HEK293T (cell line): ENCODE results near the gene LIAS.
"Not testable (repeated sequence)": the region's sequence is repeated elsewhere in the genome, so short reads cannot be mapped to it uniquely, and the experiment has no call there.

Experiments used
- CTCF ChIA-PET: fragments of 350-600 bp; formaldehyde crosslinking; extraction: SDS; loops from one replicate; lab custom pipeline; 2021; ENCODE audit warnings: antibody characterized with exemption, inconsistent platforms; lab: Yijun Ruan, JAX
- POLR2A ChIA-PET: fragments of 350-600 bp; formaldehyde crosslinking; extraction: SDS; loops from one replicate; lab custom pipeline; 2020; ENCODE audit warnings: antibody characterized with exemption, inconsistent platforms; lab: Yijun Ruan, JAX
- DNase-seq: peaks from one replicate; pipeline ENCODE4 v3.0.0; 2012; ENCODE audit warnings: mixed read lengths; ENCODE audit errors: extremely low spot score
- ARNT ChIP-seq: fragments of 450-650 bp; IDR thresholded peaks from 2 replicates; pipeline ENCODE4 v1.6.1; 2017; ENCODE audit warnings: mild to moderate bottlenecking
- BHLHE40 ChIP-seq: fragments of 450-650 bp; IDR thresholded peaks from 2 replicates; pipeline ENCODE4 v1.6.1; 2016; ENCODE audit warnings: mild to moderate bottlenecking, moderate library complexity, borderline replicate concordance
- CTBP1 ChIP-seq: fragments of 450-650 bp; IDR thresholded peaks from 2 replicates; pipeline ENCODE4 v1.6.1; 2016; ENCODE audit warnings: borderline replicate concordance
- ELF4 ChIP-seq: fragments of 450-650 bp; IDR thresholded peaks from 2 replicates; pipeline ENCODE4 v1.6.1; 2017; ENCODE audit warnings: antibody characterized with exemption
- FOXA1 ChIP-seq: fragments of 450-650 bp; IDR thresholded peaks from 2 replicates; pipeline ENCODE4 v1.6.1; 2016; ENCODE audit warnings: mild to moderate bottlenecking
- FOXK2 ChIP-seq: fragments of 450-650 bp; IDR thresholded peaks from 2 replicates; pipeline ENCODE4 v1.6.1; 2016; ENCODE audit warnings: mild to moderate bottlenecking
- FOXM1 ChIP-seq: fragments of 450-650 bp; IDR thresholded peaks from 2 replicates; pipeline ENCODE4 v1.6.1; 2017; ENCODE audit warnings: mild to moderate bottlenecking, borderline replicate concordance
- HDGF ChIP-seq: fragments of 450-650 bp; IDR thresholded peaks from 2 replicates; pipeline ENCODE4 v1.6.1; 2017; ENCODE audit warnings: antibody characterized with exemption, borderline replicate concordance
- L3MBTL2 ChIP-seq: fragments of 450-650 bp; conservative IDR thresholded peaks from 2 replicates; pipeline ENCODE4 v1.6.1; 2016; ENCODE audit warnings: mild to moderate bottlenecking
- LEF1 ChIP-seq: fragments of 450-650 bp; IDR thresholded peaks from 2 replicates; pipeline ENCODE4 v1.6.1; 2017; ENCODE audit warnings: mild to moderate bottlenecking, borderline replicate concordance
- NFRKB ChIP-seq: fragments of 450-650 bp; IDR thresholded peaks from 2 replicates; pipeline ENCODE4 v1.6.1; 2016; ENCODE audit warnings: mild to moderate bottlenecking, moderate library complexity
- SP1 ChIP-seq: fragments of 450-650 bp; IDR thresholded peaks from 2 replicates; pipeline ENCODE4 v1.6.1; 2017
- SUZ12 ChIP-seq: fragments of 450-650 bp; IDR thresholded peaks from 2 replicates; pipeline ENCODE4 v1.6.1; 2016; ENCODE audit warnings: mild to moderate bottlenecking
- TARDBP ChIP-seq: fragments of 450-650 bp; IDR thresholded peaks from 2 replicates; pipeline ENCODE4 v1.6.1; 2016
- ZNF384 ChIP-seq: fragments of 450-650 bp; IDR thresholded peaks from 2 replicates; pipeline ENCODE4 v1.6.1; 2016
- TF ChIP-seq, protein P1 (sequence below): fragments of 450-650 bp; IDR thresholded peaks from 2 replicates; pipeline ENCODE4 v1.6.1; 2016

LIAS gene

DNA sequence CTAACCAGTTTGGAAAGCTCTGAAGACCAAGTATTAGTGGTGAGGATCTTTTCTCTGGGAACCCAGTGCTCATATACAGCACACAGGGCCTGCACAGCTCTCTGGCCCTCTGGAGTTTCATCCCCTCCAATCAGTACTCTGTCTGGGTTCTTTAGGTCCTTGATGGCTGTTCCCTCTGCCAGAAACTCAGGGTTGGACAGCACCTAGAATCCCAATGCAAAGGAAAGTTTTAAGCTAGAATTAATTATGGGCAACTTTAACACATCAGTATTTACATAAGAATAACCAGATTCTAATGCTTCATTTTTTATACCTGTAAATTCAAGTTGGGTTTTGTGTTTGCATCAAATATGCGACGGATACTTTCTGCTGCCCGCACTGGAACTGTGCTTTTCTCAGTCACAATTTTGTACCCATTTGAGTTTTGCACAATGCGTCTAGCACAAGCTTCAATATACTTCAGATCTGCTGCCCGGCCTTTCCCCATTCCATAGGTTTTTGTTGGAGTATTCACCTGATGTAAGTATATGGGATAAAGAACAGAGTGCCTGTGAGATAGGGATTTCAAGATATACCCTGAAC lies 51.6 kb downstream of the LIAS start:
- ChIA-PET POLR2A (interaction anchor here (1.7 kb wide), 1 partner anchor 17 kb away, joined by 4 read pairs; the partner anchor contains the start of gene UGDH), CTCF (interaction anchor here (0.7 to 0.9 kb wide), 2 partner anchors 12 to 41 kb away, joined by 3 to 4 read pairs; no protein-coding TSS in a partner anchor)
- no peak for DNase-seq
- no peak for TF ChIP-seq SP1
- no peak for TF ChIP-seq CTBP1
- no peak for TF ChIP-seq TARDBP
- no peak for TF ChIP-seq FOXM1
- TF ChIP-seq, protein P1, sequence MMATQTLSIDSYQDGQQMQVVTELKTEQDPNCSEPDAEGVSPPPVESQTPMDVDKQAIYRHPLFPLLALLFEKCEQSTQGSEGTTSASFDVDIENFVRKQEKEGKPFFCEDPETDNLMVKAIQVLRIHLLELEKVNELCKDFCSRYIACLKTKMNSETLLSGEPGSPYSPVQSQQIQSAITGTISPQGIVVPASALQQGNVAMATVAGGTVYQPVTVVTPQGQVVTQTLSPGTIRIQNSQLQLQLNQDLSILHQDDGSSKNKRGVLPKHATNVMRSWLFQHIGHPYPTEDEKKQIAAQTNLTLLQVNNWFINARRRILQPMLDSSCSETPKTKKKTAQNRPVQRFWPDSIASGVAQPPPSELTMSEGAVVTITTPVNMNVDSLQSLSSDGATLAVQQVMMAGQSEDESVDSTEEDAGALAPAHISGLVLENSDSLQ = no peak
- TF ChIP-seq ARNT = no peak
- TF ChIP-seq NFRKB = no peak
- no peak for TF ChIP-seq HDGF
- TF ChIP-seq BHLHE40 = no peak
- no peak for TF ChIP-seq SUZ12
- TF ChIP-seq ELF4 = no peak
- no peak for TF ChIP-seq ZNF384
- TF ChIP-seq FOXK2 = no peak
- TF ChIP-seq L3MBTL2 = no peak
- no peak for TF ChIP-seq FOXA1
- no peak for TF ChIP-seq LEF1

DNA sequence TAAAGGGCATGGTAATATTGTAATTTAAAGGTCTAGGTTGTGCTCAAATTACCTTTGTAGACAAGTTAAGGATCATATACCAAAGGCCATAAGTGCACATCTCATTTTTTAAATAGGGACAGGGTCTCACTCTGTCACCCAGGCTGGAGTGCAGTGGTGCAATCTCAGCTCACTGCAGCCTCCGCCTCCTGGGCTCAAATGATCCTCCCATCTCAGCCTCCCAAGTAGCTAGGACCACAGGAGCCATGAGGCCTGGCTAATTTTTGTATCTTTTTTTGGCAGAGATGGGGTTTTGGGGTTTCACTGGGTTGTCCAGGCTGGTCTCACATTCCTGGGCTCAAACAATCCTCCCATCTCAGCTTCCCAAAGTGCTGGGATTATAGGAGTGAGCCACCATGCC lies 55.4 kb downstream of the LIAS start:
- not testable (repeated sequence) for DNase-seq
- CTCF ChIA-PET = interaction anchor here (0.6 kb wide), 1 partner anchor 56 kb away, joined by 4 read pairs; no protein-coding TSS in a partner anchor
- POLR2A ChIA-PET = interaction anchor here (0.9 to 1.4 kb wide), 2 partner anchors 13 to 123 kb away, joined by 3 to 6 read pairs; partner anchors contain the start of gene UGDH

DNA sequence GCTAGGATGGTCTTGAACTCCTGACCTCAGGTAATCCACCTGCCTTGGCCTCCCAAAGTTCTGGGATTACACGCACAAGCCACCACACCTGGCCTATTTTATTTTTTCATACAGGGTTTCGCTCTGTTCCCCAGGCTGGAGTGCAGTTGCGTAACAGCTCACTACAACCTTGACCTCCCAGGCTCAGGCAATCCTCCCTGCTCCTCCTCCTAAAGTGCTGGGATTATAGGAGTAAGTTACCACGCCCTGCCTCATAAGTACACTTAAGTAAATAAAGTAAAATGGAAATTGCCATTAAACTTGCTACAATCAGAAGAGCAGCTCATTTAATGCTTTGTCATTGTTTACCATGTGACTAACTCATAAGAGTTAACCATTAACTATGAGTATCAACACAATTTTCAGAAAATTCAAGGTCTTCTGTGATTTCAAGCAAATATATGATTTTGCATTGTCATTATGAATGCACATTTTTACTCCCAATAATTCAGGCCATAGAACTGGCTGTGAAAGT lies 56.1 kb downstream of the LIAS start:
- ChIA-PET CTCF (interaction anchor here (0.6 kb wide), 1 partner anchor 56 kb away, joined by 4 read pairs; no protein-coding TSS in a partner anchor), POLR2A (interaction anchor here (0.9 to 1.4 kb wide), 2 partner anchors 12 to 123 kb away, joined by 3 to 6 read pairs; partner anchors contain the start of gene UGDH)
- no peak for TF ChIP-seq FOXM1
- 0 out of 2 replicates have a peak, but pooled peaks have one; percentile 37 for TF ChIP-seq FOXA1
- no peak for DNase-seq

DNA sequence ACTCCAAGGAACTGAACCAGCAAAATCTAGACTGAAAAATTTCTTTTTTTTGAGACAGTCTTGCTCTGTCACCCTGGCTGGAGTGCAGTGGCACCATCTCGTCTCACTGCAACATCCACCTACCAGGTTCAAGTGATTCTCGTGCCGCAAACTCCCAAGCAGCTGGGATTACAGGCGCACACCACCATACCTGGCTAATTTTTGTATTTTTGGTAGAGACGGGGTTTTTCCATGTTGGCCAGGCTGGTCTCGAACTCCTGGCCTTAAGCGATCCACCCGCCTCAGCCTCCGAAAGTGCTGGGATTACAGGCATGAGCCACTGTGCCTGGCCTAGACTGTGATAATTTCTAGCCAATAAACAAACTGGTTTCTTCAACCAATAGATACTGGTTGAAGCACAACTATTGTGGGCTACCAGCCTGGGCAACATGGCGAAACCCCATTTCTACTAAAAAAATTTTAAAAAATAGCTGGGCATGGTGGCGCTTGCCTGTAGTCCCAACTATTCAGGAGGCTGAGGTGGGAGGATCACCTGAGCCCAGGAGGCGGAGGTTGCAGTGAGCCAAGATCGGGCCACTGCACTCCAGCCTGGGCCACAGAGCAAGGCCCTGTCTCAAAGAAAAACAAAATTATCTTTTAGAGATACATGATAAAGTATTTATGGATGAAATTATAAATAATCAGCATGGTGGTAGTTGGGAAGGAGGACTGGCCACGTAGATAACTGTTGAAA lies 57.0 kb downstream of the LIAS start:
- POLR2A ChIA-PET, CTCF ChIA-PET, DNase-seq: not testable (repeated sequence)

DNA sequence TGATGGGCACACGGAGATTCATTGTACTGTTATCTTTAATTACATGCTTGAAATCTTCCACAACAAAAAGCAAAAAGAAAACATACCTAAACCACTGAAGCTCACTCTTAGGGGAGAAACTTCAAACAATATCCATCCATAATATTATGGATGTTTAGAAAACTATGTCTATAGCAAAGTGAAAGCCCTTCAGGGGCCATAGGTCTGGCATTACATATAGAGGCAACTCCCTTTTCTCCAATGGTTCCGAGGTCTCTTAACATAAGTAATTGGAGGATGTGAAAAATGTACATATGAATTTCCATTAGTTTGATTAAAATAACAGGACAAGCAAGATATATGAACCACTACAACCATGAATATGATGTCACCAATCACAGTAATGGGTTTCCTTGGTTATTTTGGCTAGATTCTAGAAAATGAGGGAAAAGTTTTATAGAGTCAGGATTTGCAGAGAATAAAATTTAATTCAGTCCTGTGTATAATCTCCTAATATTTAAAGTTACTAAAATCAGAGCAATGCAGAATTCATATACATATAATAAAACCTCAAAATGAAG lies 57.6 kb downstream of the LIAS start:
- TF ChIP-seq FOXM1 (no peak), SUZ12 (no peak), ARNT (no peak), SP1 (no peak), TARDBP (no peak), FOXK2 (no peak)
- no peak for DNase-seq
- ChIA-PET POLR2A (no interaction called here), CTCF (no interaction called here)

DNA sequence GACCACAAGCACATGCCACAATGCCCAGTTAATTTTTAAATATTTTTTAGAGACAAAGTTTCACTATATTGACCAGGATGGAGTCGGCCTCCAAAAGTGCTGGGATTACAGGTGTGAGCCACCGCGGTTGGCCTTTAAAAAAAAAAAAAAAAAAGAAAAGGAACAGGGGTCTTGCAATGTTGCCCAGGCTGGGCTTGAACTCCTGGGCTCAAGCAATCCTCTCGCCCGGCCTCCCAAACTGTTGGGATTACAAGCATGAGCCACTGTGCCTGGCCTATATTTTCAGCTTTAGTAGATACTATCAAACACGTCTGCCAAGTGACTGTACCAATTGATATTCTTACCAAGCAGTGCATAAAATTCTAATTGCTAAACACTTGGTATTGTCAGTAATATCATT lies 59.6 kb downstream of the LIAS start:
- CTCF ChIA-PET = no interaction called here
- TF ChIP-seq ELF4 = no peak
- no peak for TF ChIP-seq TARDBP
- no peak for TF ChIP-seq CTBP1
- no peak for TF ChIP-seq BHLHE40
- TF ChIP-seq ARNT = no peak
- TF ChIP-seq SUZ12 = no peak
- TF ChIP-seq LEF1 = no peak
- TF ChIP-seq SP1 = no peak
- no peak for TF ChIP-seq FOXA1
- no peak for TF ChIP-seq FOXK2
- TF ChIP-seq, protein P1 = no peak
- no peak for TF ChIP-seq FOXM1
- no peak for TF ChIP-seq NFRKB
- no peak for TF ChIP-seq ZNF384
- no peak for TF ChIP-seq HDGF
- TF ChIP-seq L3MBTL2 = no peak
- DNase-seq = no peak
- POLR2A ChIA-PET = interaction anchor here (0.9 kb wide), 1 partner anchor 9 kb away, joined by 5 read pairs; the partner anchor contains the start of gene UGDH
